Endodermal cell (in vitro differentiated cells): ENCODE measurements around the gene GANC. TPM values are rescaled to one million over a fixed set of nuclear protein-coding genes. Genes with fewer than 3 reads are reported as not detected.

Source experiments
- DNase-seq: peaks from one replicate; pipeline ENCODE4 v3.0.0-alpha.2; 2017
- H3K27ac ChIP-seq: 2 replicates; pipeline ENCODE4 v1.5.1; 2013; ENCODE audit warnings: mild to moderate bottlenecking, low read depth, low read length, moderate library complexity
- H3K27me3 ChIP-seq: 2 replicates; pipeline ENCODE4 v1.6.1; 2013; ENCODE audit warnings: mild to moderate bottlenecking, low read length, moderate library complexity; ENCODE audit not compliant: insufficient read depth, control insufficient read depth, poor library complexity, severe bottlenecking
- H3K36me3 ChIP-seq: 2 replicates; pipeline ENCODE4 v1.7.0; 2013; ENCODE audit warnings: mild to moderate bottlenecking, low read length, moderate library complexity; ENCODE audit not compliant: control insufficient read depth, insufficient read depth
- H3K4me1 ChIP-seq: one replicate; pipeline ENCODE4 v1.7.0; 2013; ENCODE audit warnings: low read length; ENCODE audit not compliant: control insufficient read depth, insufficient read depth
- H3K4me3 ChIP-seq: 2 replicates; pipeline ENCODE4 v1.5.1; 2013; ENCODE audit warnings: mild to moderate bottlenecking, low read length, moderate library complexity
- H3K9ac ChIP-seq: 2 replicates; pipeline ENCODE4 v1.6.1; 2013; ENCODE audit warnings: mild to moderate bottlenecking, low read length, moderate library complexity; ENCODE audit not compliant: poor library complexity, severe bottlenecking; ENCODE audit errors: extremely low read depth
- H3K9me3 ChIP-seq: 2 replicates; pipeline ENCODE4 v1.6.1; 2013; ENCODE audit warnings: mild to moderate bottlenecking, low read length, moderate library complexity; ENCODE audit not compliant: control insufficient read depth
- H3K27ac Mint-ChIP-seq: 2 replicates; pipeline ENCODE4 v1.8.0; 2020; ENCODE audit warnings: mixed read lengths
- H3K27me3 Mint-ChIP-seq: 2 replicates; pipeline ENCODE4 v1.8.0; 2021; ENCODE audit warnings: mild to moderate bottlenecking, mixed read lengths; ENCODE audit not compliant: insufficient read depth
- H3K36me3 Mint-ChIP-seq: 2 replicates; pipeline ENCODE4 v1.8.0; 2020; ENCODE audit warnings: low read depth, mixed read lengths
- H3K4me1 Mint-ChIP-seq: 2 replicates; pipeline ENCODE4 v1.8.0; 2020; ENCODE audit warnings: mixed read lengths
- H3K4me3 Mint-ChIP-seq: 2 replicates; pipeline ENCODE4 v1.8.0; 2020; ENCODE audit warnings: mild to moderate bottlenecking, moderate library complexity, mixed read lengths
- H3K9me3 Mint-ChIP-seq: 2 replicates; pipeline ENCODE4 v1.8.0; 2020; ENCODE audit warnings: mild to moderate bottlenecking, mixed read lengths
- WGBS, 2 experiments: methylation state at CpG; one replicate each; pipeline versions ENCODE4 v1.1.5 to v1.1.7; 2013; ENCODE audit warnings: missing lambda C conversion rate in 2 of 2, mixed read lengths in 1 of 2; ENCODE audit not compliant: insufficient coverage in 1 of 2, insufficient read length in 1 of 2; 5-methylcytosine and 5-hydroxymethylcytosine counted together
- total RNA-seq, 2 donors: library from RNA; stranded (reverse); fragmentation: NEBNext Ultra II Directional in 1 of 2; extraction: Animal tissue kit (Norgen Biotek cat#: 25700) in 1 of 2; gene quantifications; 2 replicates in 1 of 2; 3 replicates in 1 of 2; pipeline ENCODE4 v1.2.1, GENCODE V29; 2021
- TF ChIP-seq, protein P1 (sequence below): fragments of 200-600 bp; sonication (generic); conservative IDR thresholded peaks from 2 replicates; pipeline ENCODE4 v1.5.0; 2021; ENCODE audit warnings: antibody characterized with exemption, mild to moderate bottlenecking

Gene GANC
- total RNA-seq, 2 donors from 2014 or later, result 13.8 to 17.1 TPM

DNA sequence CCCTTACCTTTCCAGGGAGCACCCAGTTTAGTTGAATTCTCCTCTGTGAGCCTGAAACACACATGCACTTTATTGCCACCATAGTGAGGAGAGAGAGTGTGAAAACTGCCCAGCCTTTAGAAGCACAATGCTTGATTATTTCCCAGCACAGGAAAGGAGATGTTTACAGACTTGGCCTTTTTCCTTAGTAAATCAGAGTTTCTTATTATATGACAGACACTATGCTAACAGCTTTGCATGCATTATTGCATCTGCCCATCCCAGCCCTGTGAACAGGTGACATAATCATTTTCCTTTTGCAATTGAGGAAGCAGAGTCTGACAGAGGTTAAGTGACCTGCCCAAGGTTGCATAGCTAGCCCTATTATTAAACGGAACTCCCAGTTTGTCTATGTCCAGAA lies 122.8 kb downstream of the GANC start:
- 80 to 94% methylated on average over 1 of the region's 1 CpG for WGBS, 2 experiments
- Histone ChIP-seq H3K4me1 (no peaks in the 10 kb centered on the region), H3K27me3 (no peaks in the 10 kb centered on the region), H3K27ac (no peak overlapping the region), H3K9me3 (no peaks in the 10 kb centered on the region), H3K4me3 (no peak overlapping the region), H3K9ac (no peak overlapping the region), H3K36me3 (no peaks in the 10 kb centered on the region)
- no peak overlapping the region for H3K27ac Mint-ChIP-seq
- TF ChIP-seq, protein P1, sequence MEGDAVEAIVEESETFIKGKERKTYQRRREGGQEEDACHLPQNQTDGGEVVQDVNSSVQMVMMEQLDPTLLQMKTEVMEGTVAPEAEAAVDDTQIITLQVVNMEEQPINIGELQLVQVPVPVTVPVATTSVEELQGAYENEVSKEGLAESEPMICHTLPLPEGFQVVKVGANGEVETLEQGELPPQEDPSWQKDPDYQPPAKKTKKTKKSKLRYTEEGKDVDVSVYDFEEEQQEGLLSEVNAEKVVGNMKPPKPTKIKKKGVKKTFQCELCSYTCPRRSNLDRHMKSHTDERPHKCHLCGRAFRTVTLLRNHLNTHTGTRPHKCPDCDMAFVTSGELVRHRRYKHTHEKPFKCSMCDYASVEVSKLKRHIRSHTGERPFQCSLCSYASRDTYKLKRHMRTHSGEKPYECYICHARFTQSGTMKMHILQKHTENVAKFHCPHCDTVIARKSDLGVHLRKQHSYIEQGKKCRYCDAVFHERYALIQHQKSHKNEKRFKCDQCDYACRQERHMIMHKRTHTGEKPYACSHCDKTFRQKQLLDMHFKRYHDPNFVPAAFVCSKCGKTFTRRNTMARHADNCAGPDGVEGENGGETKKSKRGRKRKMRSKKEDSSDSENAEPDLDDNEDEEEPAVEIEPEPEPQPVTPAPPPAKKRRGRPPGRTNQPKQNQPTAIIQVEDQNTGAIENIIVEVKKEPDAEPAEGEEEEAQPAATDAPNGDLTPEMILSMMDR, result no peak
- DNase-seq, result no peak
- no peak overlapping the region for H3K4me3 Mint-ChIP-seq
- no peaks in the 10 kb centered on the region for H3K9me3 Mint-ChIP-seq
- no peaks in the 10 kb centered on the region for H3K4me1 Mint-ChIP-seq
- H3K27me3 Mint-ChIP-seq, result no peaks in the 10 kb centered on the region
- no peaks in the 10 kb centered on the region for H3K36me3 Mint-ChIP-seq

DNA sequence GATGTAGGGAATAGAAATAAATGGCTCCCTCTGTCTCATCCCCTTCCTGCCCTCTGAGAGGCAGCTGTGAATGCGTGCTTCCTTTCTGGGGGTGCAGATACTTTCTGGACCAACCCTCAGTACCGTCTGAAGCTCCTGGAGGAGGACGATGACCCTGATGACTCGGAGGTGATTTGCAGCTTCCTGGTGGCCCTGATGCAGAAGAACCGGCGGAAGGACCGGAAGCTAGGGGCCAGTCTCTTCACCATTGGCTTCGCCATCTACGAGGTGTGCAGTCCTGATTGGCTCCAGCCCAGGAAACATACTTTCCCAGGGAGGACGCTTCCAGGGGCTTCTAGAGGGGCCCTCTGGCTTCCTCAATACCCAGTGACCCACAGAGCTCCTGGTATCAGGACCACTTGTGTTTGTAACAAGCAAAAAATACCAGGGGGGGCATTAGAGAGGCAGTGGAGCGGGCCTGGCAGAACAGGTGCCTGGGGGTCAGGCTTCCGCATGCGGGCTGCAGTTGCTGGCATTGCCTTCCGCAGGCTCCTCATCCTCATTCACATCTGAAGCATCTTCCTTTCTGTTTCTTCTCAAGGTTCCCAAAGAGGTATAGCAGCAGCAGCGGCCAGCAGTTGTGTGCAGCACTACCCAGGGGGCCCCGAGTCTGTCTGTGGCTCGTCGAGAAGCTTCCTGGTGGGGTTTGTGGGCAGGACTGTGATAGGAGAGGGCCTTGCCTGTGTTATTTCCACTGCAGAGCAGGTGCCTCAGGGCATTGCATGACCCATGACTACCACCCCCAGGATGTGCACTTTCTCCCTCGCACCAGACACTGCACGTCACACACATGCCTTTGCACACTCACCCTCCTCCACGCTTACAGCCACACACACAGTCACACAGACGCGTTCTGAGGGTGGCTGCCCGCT lies 128.8 kb downstream of the GANC start:
- no peaks in the 10 kb centered on the region for H3K4me1 ChIP-seq
- H3K4me3 Mint-ChIP-seq, result no peak overlapping the region
- H3K27me3 Mint-ChIP-seq, result no peaks in the 10 kb centered on the region
- no peak overlapping the region for H3K27ac Mint-ChIP-seq
- WGBS, 2 experiments, result 92 to 93% methylated on average over 9 to 24 of the region's 24 CpGs
- H3K4me3 ChIP-seq, result no peak overlapping the region
- TF ChIP-seq, protein P1, result no peak
- no peaks in the 10 kb centered on the region for H3K4me1 Mint-ChIP-seq
- no peaks in the 10 kb centered on the region for H3K9me3 ChIP-seq
- H3K9ac ChIP-seq, result no peak overlapping the region
- H3K36me3 ChIP-seq, result no peaks in the 10 kb centered on the region
- H3K9me3 Mint-ChIP-seq, result no peaks in the 10 kb centered on the region
- no peaks in the 10 kb centered on the region for H3K27me3 ChIP-seq
- H3K27ac ChIP-seq, result no peak overlapping the region
- H3K36me3 Mint-ChIP-seq, result no peaks in the 10 kb centered on the region
- DNase-seq, result no peak

DNA sequence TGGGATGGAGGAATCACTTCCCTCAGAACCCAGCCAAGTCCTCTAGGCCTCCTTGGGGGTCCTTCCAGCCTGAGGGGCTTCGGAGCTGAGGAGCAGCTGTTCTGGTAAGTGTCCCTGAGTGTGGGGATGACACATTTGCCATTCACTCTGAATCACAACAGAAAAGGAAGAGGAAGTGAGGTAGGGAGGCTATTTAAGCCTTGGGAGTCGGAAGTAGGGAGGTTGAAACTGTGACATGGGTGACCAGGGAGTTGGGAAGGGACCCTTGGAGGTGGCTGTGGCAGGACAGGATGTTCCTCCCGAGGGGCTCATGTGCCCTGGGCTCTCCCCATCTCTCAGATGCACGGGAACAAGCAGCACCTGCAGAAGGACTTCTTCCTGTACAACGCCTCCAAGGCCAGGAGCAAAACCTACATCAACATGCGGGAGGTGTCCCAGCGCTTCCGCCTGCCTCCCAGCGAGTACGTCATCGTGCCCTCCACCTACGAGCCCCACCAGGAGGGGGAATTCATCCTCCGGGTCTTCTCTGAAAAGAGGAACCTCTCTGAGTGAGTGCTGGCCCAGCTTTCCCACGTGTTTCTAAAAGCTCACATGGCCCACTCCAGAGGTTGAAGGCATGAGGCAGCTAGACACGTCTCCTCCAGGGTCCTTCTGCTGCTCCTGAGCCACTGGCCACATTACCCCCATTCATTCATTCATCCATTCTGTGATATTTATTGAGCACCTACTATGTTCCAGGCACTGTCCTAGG lies 129.6 kb downstream of the GANC start:
- TF ChIP-seq, protein P1, result no peak
- Mint-ChIP-seq H3K4me1 (no peaks in the 10 kb centered on the region), H3K27me3 (no peaks in the 10 kb centered on the region), H3K36me3 (no peaks in the 10 kb centered on the region), H3K27ac (no peak overlapping the region), H3K9me3 (no peaks in the 10 kb centered on the region), H3K4me3 (no peak overlapping the region)
- no peak for DNase-seq
- no peaks in the 10 kb centered on the region for H3K27me3 ChIP-seq
- WGBS, 2 experiments, result 91 to 92% methylated on average over 11 to 15 of the region's 15 CpGs
- no peaks in the 10 kb centered on the region for H3K9me3 ChIP-seq
- H3K9ac ChIP-seq, result no peak overlapping the region
- H3K4me3 ChIP-seq, result no peak overlapping the region
- no peak overlapping the region for H3K27ac ChIP-seq
- no peaks in the 10 kb centered on the region for H3K4me1 ChIP-seq
- no peaks in the 10 kb centered on the region for H3K36me3 ChIP-seq
